Coronary artery (tissue), 2 donors: ENCODE measurements around the gene COL6A1.
A peak's percentile ranks its signal among the peaks of the same experiment; 100 is the strongest.
"Not testable (repeated sequence)": the region's sequence is repeated elsewhere in the genome, so short reads cannot be mapped to it uniquely, and the experiment has no call there.

Experiments used
- DNase-seq: peaks from one replicate; pipeline ENCODE4 v3.0.0-alpha.2; 2017; ENCODE audit warnings: low spot score
- H3K27ac ChIP-seq, 2 donors: fragments of 200-600 bp; sonication (generic); one replicate each; pipeline ENCODE4 v1.5.1; 2016 to 2019
- H3K4me3 ChIP-seq: fragments of 200-600 bp; sonication (generic); 2 replicates; pipeline ENCODE4 v1.5.1; 2016; ENCODE audit warnings: mild to moderate bottlenecking, moderate library complexity
- CTCF ChIP-seq: fragments of 200-600 bp; sonication (generic); IDR thresholded peaks from one replicate; pipeline ENCODE4 v1.5.1; 2019; ENCODE audit warnings: antibody characterized with exemption

The COL6A1 gene

GRCh38 chr21:46045154-46045553 lies 63.6 kb downstream of the COL6A1 start:
- DNase-seq: no peak
- TF ChIP-seq CTCF: no peak
- Histone ChIP-seq H3K27ac (no peak overlapping the region), H3K4me3 (no peak overlapping the region)

- DNase-seq: no peak
- no peak overlapping the region for H3K27ac ChIP-seq
These were observed 64.9 kb downstream of the COL6A1 start for GRCh38 chr21:46046471-46046870.

GRCh38 chr21:46046906-46047305 lies 65.3 kb downstream of the COL6A1 start:
- not testable (repeated sequence) for H3K27ac ChIP-seq, H3K4me3 ChIP-seq, DNase-seq

More at GRCh38 chr21:46046471-46046870, 64.9 kb downstream of the COL6A1 start:
- TF ChIP-seq CTCF: no peak
- H3K4me3 ChIP-seq: no peak overlapping the region

GRCh38 chr21:46048926-46049889 lies 67.6 kb downstream of the COL6A1 start:
- no peak overlapping the region for H3K4me3 ChIP-seq
- peak; percentile 93 for DNase-seq
- no peak for TF ChIP-seq CTCF
- peak overlapping the region; percentile 60 to 99 for H3K27ac ChIP-seq

GRCh38 chr21:46049890-46050667 lies 68.5 kb downstream of the COL6A1 start:
- Histone ChIP-seq H3K27ac (peak overlapping the region; percentile 60 to 99), H3K4me3 (no peak overlapping the region)
- no peak for TF ChIP-seq CTCF
- DNase-seq: no peak

- H3K27ac ChIP-seq: peak overlapping the region in 1 of 2 donors; percentile 99
- H3K4me3 ChIP-seq: no peak overlapping the region
- no peak for DNase-seq
These were observed 69.3 kb downstream of the COL6A1 start for GRCh38 chr21:46050668-46051378.

More at GRCh38 chr21:46050668-46051378, 69.3 kb downstream of the COL6A1 start:
- no peak for TF ChIP-seq CTCF
